ENCODE data around the gene DOCK2. TPM values are rescaled to one million over a fixed set of nuclear protein-coding genes. Genes with fewer than 3 reads are reported as not detected.

Gene DOCK2
- total and polyA plus RNA-seq, 9 of the 15 experiments (the other 6 are each of a cell fraction or from before 2014, with no cell fraction given), result 4.5 to 42.6 (median 20.5) TPM

- TF ChIP-seq PBX2 (CRISPR knock-in tag; IDR thresholded peaks at IDR 0.05; ENCODE audit: low read depth) (no peak), PBX2 (tag; conservative IDR thresholded peaks at IDR 0.05; ENCODE audit: low read depth) (no peak), TCF3 (CRISPR knock-in tag; IDR thresholded peaks at IDR 0.05) (no peak), RNF219 (CRISPR knock-in tag; IDR thresholded peaks at IDR 0.05) (no peak), RBM34 (IDR thresholded peaks at IDR 0.05; ENCODE audit: borderline replicate concordance, insufficient read depth, low read length) (no peak), SRSF7 (optimal IDR thresholded peaks at IDR 0.05; ENCODE audit: low read depth, low read length) (no peak), NR2C1 (IDR thresholded peaks at IDR 0.05) (no peak), NR2C1 (tag; IDR thresholded peaks at IDR 0.05) (no peak), TBP (optimal IDR thresholded peaks at IDR 0.05; ENCODE audit: low read depth, low read length) (no peak)
- TF ChIP-seq, protein P1, sequence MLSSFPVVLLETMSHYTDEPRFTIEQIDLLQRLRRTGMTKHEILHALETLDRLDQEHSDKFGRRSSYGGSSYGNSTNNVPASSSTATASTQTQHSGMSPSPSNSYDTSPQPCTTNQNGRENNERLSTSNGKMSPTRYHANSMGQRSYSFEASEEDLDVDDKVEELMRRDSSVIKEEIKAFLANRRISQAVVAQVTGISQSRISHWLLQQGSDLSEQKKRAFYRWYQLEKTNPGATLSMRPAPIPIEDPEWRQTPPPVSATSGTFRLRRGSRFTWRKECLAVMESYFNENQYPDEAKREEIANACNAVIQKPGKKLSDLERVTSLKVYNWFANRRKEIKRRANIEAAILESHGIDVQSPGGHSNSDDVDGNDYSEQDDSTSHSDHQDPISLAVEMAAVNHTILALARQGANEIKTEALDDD (IDR thresholded peaks at IDR 0.05), result no peak
Measured at GRCh38 chr5:169935762-169936161, 298.7 kb downstream of the DOCK2 start (continued).

Measured in K562 (cell line).